Neural crest cell (in vitro differentiated cells): Measurements from ENCODE around the gene TNIK. TPM values are rescaled to one million over a fixed set of nuclear protein-coding genes. Genes with fewer than 3 reads are reported as not detected.

Source experiments
- DNase-seq: peaks from one replicate; pipeline ENCODE4 v3.0.0; 2021; ENCODE audit warnings: low read depth, mixed read lengths, low spot score
- H3K27ac Mint-ChIP-seq: one replicate; pipeline ENCODE4 v1.8.0; 2021; ENCODE audit warnings: mild to moderate bottlenecking, mixed read lengths; ENCODE audit not compliant: unreplicated experiment
- H3K27me3 Mint-ChIP-seq: 2 replicates; pipeline ENCODE4 v1.8.0; 2021; ENCODE audit warnings: low read depth, mild to moderate bottlenecking, mixed read lengths
- H3K36me3 Mint-ChIP-seq: 2 replicates; pipeline ENCODE4 v1.8.0; 2021; ENCODE audit warnings: low read depth, mild to moderate bottlenecking, mixed read lengths
- H3K4me1 Mint-ChIP-seq: 2 replicates; pipeline ENCODE4 v1.8.0; 2021; ENCODE audit warnings: mixed read lengths
- H3K4me3 Mint-ChIP-seq: one replicate; pipeline ENCODE4 v1.8.0; 2021; ENCODE audit warnings: mild to moderate bottlenecking, mixed read lengths
- H3K9me3 Mint-ChIP-seq: 2 replicates; pipeline ENCODE4 v1.8.0; 2021; ENCODE audit warnings: mixed read lengths
- total RNA-seq: library from RNA; stranded (reverse); gene quantifications from 2 replicates; pipeline ENCODE4 v1.2.1, GENCODE V29; 2021
- TF ChIP-seq, protein P1 (sequence below): fragments of 200-600 bp; sonication (generic); conservative IDR thresholded peaks from 2 replicates; pipeline ENCODE4 v1.5.0; 2021; ENCODE audit warnings: antibody characterized with exemption, mild to moderate bottlenecking

Gene TNIK
- total RNA-seq, 1 donor from 2014 or later = 32.3 TPM

DNA sequence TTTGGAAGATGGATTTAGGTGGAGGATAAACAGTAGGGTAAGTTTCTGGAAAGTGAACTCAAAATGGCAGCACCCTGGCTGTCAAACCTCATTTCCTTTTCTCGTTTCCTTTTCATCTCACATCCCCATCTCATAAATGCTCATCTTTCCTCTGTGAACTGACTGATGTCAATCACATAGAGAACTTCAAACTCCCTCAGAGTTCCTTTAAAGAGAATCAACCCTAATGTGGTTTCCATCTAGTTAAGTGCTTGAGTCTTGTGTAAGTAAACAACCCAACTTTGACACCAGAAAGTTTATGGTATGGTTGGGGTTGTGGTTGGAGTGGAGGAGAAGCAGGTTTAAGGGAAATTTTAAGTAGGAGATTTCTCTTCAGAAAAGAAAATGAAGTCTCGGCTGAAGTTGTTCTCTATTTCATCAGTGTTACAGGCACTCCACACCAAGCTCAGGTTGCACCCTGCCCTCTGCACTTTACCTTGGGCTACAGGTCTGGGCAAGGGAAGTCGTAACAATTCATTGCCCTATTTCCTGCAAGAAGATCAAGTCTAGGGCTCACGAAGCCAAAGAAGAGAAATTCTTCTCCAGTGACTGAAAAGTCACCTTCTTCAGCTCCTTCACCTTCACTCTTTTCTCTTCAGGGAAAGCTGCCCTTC lies 34.4 kb upstream of the TNIK start:
- Mint-ChIP-seq H3K36me3 (no peaks in the 10 kb centered on the region), H3K27ac (no peak overlapping the region), H3K27me3 (no peaks in the 10 kb centered on the region), H3K9me3 (no peaks in the 10 kb centered on the region), H3K4me1 (peaks cover 11% of the 10 kb centered on the region), H3K4me3 (no peak overlapping the region)
- DNase-seq = no peak
- TF ChIP-seq, protein P1, sequence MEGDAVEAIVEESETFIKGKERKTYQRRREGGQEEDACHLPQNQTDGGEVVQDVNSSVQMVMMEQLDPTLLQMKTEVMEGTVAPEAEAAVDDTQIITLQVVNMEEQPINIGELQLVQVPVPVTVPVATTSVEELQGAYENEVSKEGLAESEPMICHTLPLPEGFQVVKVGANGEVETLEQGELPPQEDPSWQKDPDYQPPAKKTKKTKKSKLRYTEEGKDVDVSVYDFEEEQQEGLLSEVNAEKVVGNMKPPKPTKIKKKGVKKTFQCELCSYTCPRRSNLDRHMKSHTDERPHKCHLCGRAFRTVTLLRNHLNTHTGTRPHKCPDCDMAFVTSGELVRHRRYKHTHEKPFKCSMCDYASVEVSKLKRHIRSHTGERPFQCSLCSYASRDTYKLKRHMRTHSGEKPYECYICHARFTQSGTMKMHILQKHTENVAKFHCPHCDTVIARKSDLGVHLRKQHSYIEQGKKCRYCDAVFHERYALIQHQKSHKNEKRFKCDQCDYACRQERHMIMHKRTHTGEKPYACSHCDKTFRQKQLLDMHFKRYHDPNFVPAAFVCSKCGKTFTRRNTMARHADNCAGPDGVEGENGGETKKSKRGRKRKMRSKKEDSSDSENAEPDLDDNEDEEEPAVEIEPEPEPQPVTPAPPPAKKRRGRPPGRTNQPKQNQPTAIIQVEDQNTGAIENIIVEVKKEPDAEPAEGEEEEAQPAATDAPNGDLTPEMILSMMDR = no peak

GRCh38 chr3:171491361-171491760 lies 31.2 kb upstream of the TNIK start:
- Mint-ChIP-seq H3K9me3 (no peaks in the 10 kb centered on the region), H3K36me3 (no peaks in the 10 kb centered on the region), H3K4me1 (no peaks in the 10 kb centered on the region), H3K27ac (no peak overlapping the region), H3K27me3 (no peaks in the 10 kb centered on the region), H3K4me3 (no peak overlapping the region)
- DNase-seq = no peak
- TF ChIP-seq, protein P1 = no peak

DNA sequence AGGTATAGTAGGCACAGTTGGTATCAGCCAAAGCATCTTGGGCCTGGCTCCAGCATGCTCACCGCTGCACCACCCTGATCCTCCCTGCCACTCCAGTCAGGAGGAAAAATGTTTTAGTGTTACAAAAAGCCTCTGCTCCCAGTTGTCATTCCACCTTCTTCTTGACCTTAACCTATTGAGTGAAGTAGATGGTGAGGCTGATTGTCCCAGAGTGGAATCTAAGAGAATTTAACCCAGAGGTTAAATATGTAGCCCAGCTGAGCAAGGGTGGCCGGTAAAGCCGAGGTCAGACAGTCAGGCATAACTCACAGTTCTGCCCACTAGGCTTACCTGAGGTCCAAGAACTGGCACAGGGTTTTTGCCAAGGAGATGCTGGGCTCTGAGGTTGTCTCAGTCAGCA lies 30.7 kb upstream of the TNIK start:
- DNase-seq = no peak
- Mint-ChIP-seq H3K36me3 (no peaks in the 10 kb centered on the region), H3K27ac (no peak overlapping the region), H3K4me3 (no peak overlapping the region), H3K4me1 (no peaks in the 10 kb centered on the region), H3K9me3 (no peaks in the 10 kb centered on the region), H3K27me3 (no peaks in the 10 kb centered on the region)
- TF ChIP-seq, protein P1 = no peak

GRCh38 chr3:171489348-171489747 lies 29.1 kb upstream of the TNIK start:
- TF ChIP-seq, protein P1 = no peak
- Mint-ChIP-seq H3K27me3 (no peaks in the 10 kb centered on the region), H3K4me3 (no peak overlapping the region), H3K9me3 (no peaks in the 10 kb centered on the region), H3K4me1 (no peaks in the 10 kb centered on the region), H3K27ac (no peak overlapping the region), H3K36me3 (no peaks in the 10 kb centered on the region)
- DNase-seq = no peak

- Mint-ChIP-seq H3K36me3 (no peaks in the 10 kb centered on the region), H3K9me3 (no peaks in the 10 kb centered on the region), H3K27me3 (no peaks in the 10 kb centered on the region), H3K4me1 (no peaks in the 10 kb centered on the region), H3K4me3 (no peak overlapping the region), H3K27ac (no peak overlapping the region)
- DNase-seq = no peak
- TF ChIP-seq, protein P1 = no peak
Observed at GRCh38 chr3:171488479-171488878, 28.3 kb upstream of the TNIK start.
